Thyroid gland (tissue), 4 donors: Measurements from ENCODE around the gene NIPBL. TPM values are rescaled to one million over a fixed set of nuclear protein-coding genes. Genes with fewer than 3 reads are reported as not detected.

Experiments
- DNase-seq, 2 donors: peaks; one replicate each; pipeline ENCODE4 v3.0.0-alpha.2; 2019
- H3K27ac ChIP-seq, 3 donors: fragments of 200-600 bp; sonication (generic); 1 replicate in 2 of 3; 2 replicates in 1 of 3; pipeline ENCODE4 v1.5.1; 2016 to 2019; ENCODE audit warnings: mild to moderate bottlenecking in 1 of 3, moderate library complexity in 1 of 3
- H3K27me3 ChIP-seq: fragments of 200-600 bp; sonication (generic); one replicate; pipeline ENCODE4 v1.5.1; 2019
- H3K36me3 ChIP-seq, 2 donors: fragments of 200-600 bp; sonication (generic); one replicate each; pipeline ENCODE4 v1.5.1; 2016 to 2019
- H3K4me1 ChIP-seq, 2 donors: fragments of 200-600 bp; sonication (generic); one replicate each; pipeline ENCODE4 v1.5.1; 2017 to 2019
- H3K4me3 ChIP-seq, 3 donors: fragments of 200-600 bp; sonication (generic); replicated peaks in 1 of 3; 1 replicate in 2 of 3; 2 replicates in 1 of 3; pipeline ENCODE4 v1.5.1; 2016; ENCODE audit warnings: mild to moderate bottlenecking in 1 of 3
- H3K9me3 ChIP-seq: fragments of 200-600 bp; sonication (generic); one replicate; pipeline ENCODE4 v1.5.1; 2017
- CTCF ChIP-seq, 6 experiments: fragments of 200-600 bp in 3 of 6; fragments of 450-650 bp in 3 of 6; sonication (generic) in 3 of 6; IDR thresholded peaks; one replicate each; pipeline ENCODE4 v1.5.1; 2016 to 2019; ENCODE audit warnings: antibody characterized with exemption in 6 of 6, mild to moderate bottlenecking in 2 of 6, inconsistent platforms in 1 of 6, moderate library complexity in 1 of 6
- POLR2A ChIP-seq, 2 donors: fragments of 450-650 bp; IDR thresholded peaks; one replicate each; pipeline ENCODE4 v1.6.1; 2017; ENCODE audit warnings: antibody characterized with exemption in 2 of 2, mild to moderate bottlenecking in 2 of 2, moderate library complexity in 1 of 2
- WGBS, 2 donors: methylation state at CpG; one replicate each; pipeline ENCODE4 v1.1.5; 2017; 5-methylcytosine and 5-hydroxymethylcytosine counted together
- intact Hi-C: fragments of 100-400 bp; cut with DNase I; formaldehyde crosslinking; loops from one replicate; pipeline ENCODE4 v1.15.1; 2023
- total RNA-seq, 4 donors: library from RNA; depleted of rRNA; stranded (reverse); fragments of >200 nt; gene quantifications; one replicate each; pipeline ENCODE4 v1.2.3, GENCODE V29; 2016

NIPBL gene
- total RNA-seq, 4 donors from 2014 or later: 62.1 to 145 (median 87.8) TPM

- H3K4me1 ChIP-seq: peaks cover 34 to 52% of the 10 kb centered on the region in 2 donors
- no peak overlapping the region for H3K27ac ChIP-seq
- WGBS, 2 donors: 90 to 95% methylated on average over 3 of the region's 3 CpGs
- H3K4me3 ChIP-seq: no peak overlapping the region
- intact Hi-C loops: loop anchor here (10.0 kb wide), 1 partner anchor 51 kb away; no protein-coding TSS in a partner anchor
- no peaks in the 10 kb centered on the region for H3K9me3 ChIP-seq
- H3K27me3 ChIP-seq: no peaks in the 10 kb centered on the region
- DNase-seq: no peak
- TF ChIP-seq POLR2A (IDR thresholded peaks at IDR 0.05): no peak
- TF ChIP-seq CTCF (IDR thresholded peaks at IDR 0.05): no peak
- H3K36me3 ChIP-seq: no peaks in the 10 kb centered on the region
These were observed 7.4 kb downstream of the NIPBL start for GRCh38 chr5:36883894-36884462.

GRCh38 chr5:36885149-36885548 is 8.6 kb downstream of the NIPBL start:
- no peak for DNase-seq
- Histone ChIP-seq H3K4me1 (peaks cover 28 to 48% of the 10 kb centered on the region in 2 donors), H3K27ac (no peak overlapping the region), H3K36me3 (no peaks in the 10 kb centered on the region), H3K4me3 (no peak overlapping the region), H3K9me3 (no peaks in the 10 kb centered on the region), H3K27me3 (no peaks in the 10 kb centered on the region)
- no peak for TF ChIP-seq POLR2A (IDR thresholded peaks at IDR 0.05)
- no peak for TF ChIP-seq CTCF (IDR thresholded peaks at IDR 0.05)
- 98 to 99% methylated on average over 10 of the region's 10 CpGs for WGBS, 2 donors
- intact Hi-C loops: loop anchor here (10.0 kb wide), 1 partner anchor 50 kb away; no protein-coding TSS in a partner anchor

- Histone ChIP-seq H3K4me3 (no peak overlapping the region), H3K36me3 (no peaks in the 10 kb centered on the region), H3K27ac (no peak overlapping the region), H3K27me3 (no peaks in the 10 kb centered on the region), H3K9me3 (no peaks in the 10 kb centered on the region), H3K4me1 (peaks cover 23 to 45% of the 10 kb centered on the region in 2 donors)
- 89 to 92% methylated on average over 17 to 18 of the region's 18 CpGs for WGBS, 2 donors
- intact Hi-C loops: loop anchor here (10.0 kb wide), 1 partner anchor 49 kb away; no protein-coding TSS in a partner anchor
- TF ChIP-seq CTCF (IDR thresholded peaks at IDR 0.05) (no peak), POLR2A (IDR thresholded peaks at IDR 0.05) (no peak)
- DNase-seq: no peak
These were observed 9.3 kb downstream of the NIPBL start for GRCh38 chr5:36885566-36886485.

GRCh38 chr5:36886791-36887190 is 10.2 kb downstream of the NIPBL start:
- intact Hi-C loops: loop anchor here (10.0 kb wide), 1 partner anchor 48 kb away; no protein-coding TSS in a partner anchor
- WGBS, 2 donors: 90 to 92% methylated on average over 3 of the region's 3 CpGs
- Histone ChIP-seq H3K36me3 (no peaks in the 10 kb centered on the region), H3K9me3 (no peaks in the 10 kb centered on the region), H3K27me3 (no peaks in the 10 kb centered on the region), H3K4me1 (peaks cover 17 to 39% of the 10 kb centered on the region in 2 donors), H3K4me3 (no peak overlapping the region), H3K27ac (no peak overlapping the region)
- no peak for TF ChIP-seq CTCF (IDR thresholded peaks at IDR 0.05)
- no peak for TF ChIP-seq POLR2A (IDR thresholded peaks at IDR 0.05)
- DNase-seq: no peak

GRCh38 chr5:36887532-36887931 is 11.0 kb downstream of the NIPBL start:
- no peak for DNase-seq
- TF ChIP-seq POLR2A (IDR thresholded peaks at IDR 0.05) (no peak), CTCF (IDR thresholded peaks at IDR 0.05) (no peak)
- Histone ChIP-seq H3K27me3 (no peaks in the 10 kb centered on the region), H3K4me3 (no peak overlapping the region), H3K9me3 (no peaks in the 10 kb centered on the region), H3K4me1 (peaks cover 17 to 33% of the 10 kb centered on the region in 2 donors), H3K36me3 (no peaks in the 10 kb centered on the region), H3K27ac (no peak overlapping the region)
- intact Hi-C loops: loop anchor here (10.0 kb wide), 1 partner anchor 47 kb away; no protein-coding TSS in a partner anchor
